ENCODE measurements around the gene CPNE4. TPM values are rescaled to one million over a fixed set of nuclear protein-coding genes. Genes with fewer than 3 reads are reported as not detected.

Gene CPNE4
- total RNA-seq, 2 donors from 2014 or later: 1.7 to 2.5 TPM

- DNase-seq: no peak
- TF ChIP-seq CTCF (conservative IDR thresholded peaks at IDR 0.05): no peak
- H3K36me3 Mint-ChIP-seq (ENCODE audit: low read depth): no peaks in the 10 kb centered on the region
- H3K27me3 Mint-ChIP-seq (ENCODE audit: insufficient read depth): no peaks in the 10 kb centered on the region
- H3K9ac ChIP-seq (ENCODE audit: extremely low read depth, low read length, poor library complexity, severe bottlenecking): no peak overlapping the region
- H3K27me3 ChIP-seq (ENCODE audit: control insufficient read depth, insufficient read depth, low read length, poor library complexity, severe bottlenecking): no peaks in the 10 kb centered on the region
- no peaks in the 10 kb centered on the region for H3K4me1 ChIP-seq (ENCODE audit: control insufficient read depth, insufficient read depth, low read length)
- no peak overlapping the region for H3K4me3 ChIP-seq (ENCODE audit: low read length)
- no peak overlapping the region for H3K4me3 Mint-ChIP-seq
- H3K27ac Mint-ChIP-seq: no peak overlapping the region
- H3K36me3 ChIP-seq (ENCODE audit: control insufficient read depth, insufficient read depth, low read length): no peaks in the 10 kb centered on the region
- H3K9me3 Mint-ChIP-seq: no peaks in the 10 kb centered on the region
- no peaks in the 10 kb centered on the region for H3K9me3 ChIP-seq (ENCODE audit: control insufficient read depth, low read length)
- H3K4me1 Mint-ChIP-seq: no peaks in the 10 kb centered on the region
- WGBS, 2 experiments (ENCODE audit: insufficient coverage in 1 of 2, insufficient read length in 1 of 2): 77% methylated on average over 1 of the region's 1 CpG; no CpG with 5 or more reads in 1 of the 2 experiments
- no peak overlapping the region for H3K27ac ChIP-seq (ENCODE audit: low read depth, low read length)
These were observed 295.6 kb downstream of the CPNE4 start for GRCh38 chr3:131739211-131739610.

DNA sequence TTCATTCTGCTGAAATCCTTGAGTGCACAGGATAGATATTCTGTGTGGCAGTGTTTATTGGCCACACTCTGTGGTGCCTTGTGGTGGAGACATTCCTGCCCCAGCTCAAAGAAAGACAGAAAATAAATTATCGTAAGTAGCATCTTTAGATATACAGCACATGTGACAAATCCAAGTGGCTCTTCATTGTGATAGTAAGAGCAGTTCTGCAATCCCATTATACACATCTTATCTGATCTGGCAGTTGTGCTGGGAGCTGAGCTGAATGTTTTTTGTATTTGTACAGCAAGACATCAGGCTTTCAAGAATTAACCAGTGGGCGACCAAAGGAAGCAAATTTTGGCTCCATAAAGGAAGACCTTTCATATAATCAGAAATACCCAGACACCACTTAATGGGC, 296.7 kb downstream of the CPNE4 start:
- Histone ChIP-seq H3K4me1 (ENCODE audit: control insufficient read depth, insufficient read depth, low read length) (no peaks in the 10 kb centered on the region), H3K9me3 (ENCODE audit: control insufficient read depth, low read length) (no peaks in the 10 kb centered on the region), H3K9ac (ENCODE audit: extremely low read depth, low read length, poor library complexity, severe bottlenecking) (no peak overlapping the region), H3K4me3 (ENCODE audit: low read length) (no peak overlapping the region), H3K36me3 (ENCODE audit: control insufficient read depth, insufficient read depth, low read length) (no peaks in the 10 kb centered on the region), H3K27me3 (ENCODE audit: control insufficient read depth, insufficient read depth, low read length, poor library complexity, severe bottlenecking) (no peaks in the 10 kb centered on the region), H3K27ac (ENCODE audit: low read depth, low read length) (no peak overlapping the region)
- H3K36me3 Mint-ChIP-seq (ENCODE audit: low read depth): no peaks in the 10 kb centered on the region
- no peaks in the 10 kb centered on the region for H3K4me1 Mint-ChIP-seq
- H3K27me3 Mint-ChIP-seq (ENCODE audit: insufficient read depth): no peaks in the 10 kb centered on the region
- WGBS, 2 experiments (ENCODE audit: insufficient coverage in 1 of 2, insufficient read length in 1 of 2): 93% methylated on average over 2 of the region's 2 CpGs; no CpG with 5 or more reads in 1 of the 2 experiments
- no peaks in the 10 kb centered on the region for H3K9me3 Mint-ChIP-seq
- no peak for DNase-seq
- H3K27ac Mint-ChIP-seq: no peak overlapping the region
- no peak overlapping the region for H3K4me3 Mint-ChIP-seq
- no peak for TF ChIP-seq CTCF (conservative IDR thresholded peaks at IDR 0.05)

GRCh38 chr3:131735544-131735943, 299.3 kb downstream of the CPNE4 start:
- Histone ChIP-seq H3K4me1 (ENCODE audit: control insufficient read depth, insufficient read depth, low read length) (no peaks in the 10 kb centered on the region), H3K9ac (ENCODE audit: extremely low read depth, low read length, poor library complexity, severe bottlenecking) (no peak overlapping the region), H3K9me3 (ENCODE audit: control insufficient read depth, low read length) (no peaks in the 10 kb centered on the region), H3K36me3 (ENCODE audit: control insufficient read depth, insufficient read depth, low read length) (no peaks in the 10 kb centered on the region), H3K4me3 (ENCODE audit: low read length) (no peak overlapping the region), H3K27me3 (ENCODE audit: control insufficient read depth, insufficient read depth, low read length, poor library complexity, severe bottlenecking) (no peaks in the 10 kb centered on the region), H3K27ac (ENCODE audit: low read depth, low read length) (no peak overlapping the region)
- H3K27me3 Mint-ChIP-seq (ENCODE audit: insufficient read depth): peaks cover 4% of the 10 kb centered on the region
- H3K9me3 Mint-ChIP-seq: no peaks in the 10 kb centered on the region
- H3K27ac Mint-ChIP-seq: no peak overlapping the region
- no peaks in the 10 kb centered on the region for H3K4me1 Mint-ChIP-seq
- no peak overlapping the region for H3K4me3 Mint-ChIP-seq
- no peaks in the 10 kb centered on the region for H3K36me3 Mint-ChIP-seq (ENCODE audit: low read depth)
- TF ChIP-seq CTCF (conservative IDR thresholded peaks at IDR 0.05): no peak
- no peak for DNase-seq

Measured in endodermal cell (in vitro differentiated cells).